ENCODE results near the gene RASGRP3. TPM values are rescaled to one million over a fixed set of nuclear protein-coding genes. Genes with fewer than 3 reads are reported as not detected.

RASGRP3 gene
- total and polyA plus RNA-seq, 9 of the 15 experiments (the other 6 are each of a cell fraction or from before 2014, with no cell fraction given): 0.18 to 1.7 (median 1.2) TPM

GRCh38 chr2:33599175-33599942 lies 122.9 kb downstream of the RASGRP3 start, which contains the start of gene FAM98A (continued):
- TF ChIP-seq PREB (CRISPR knock-in tag; IDR thresholded peaks at IDR 0.05) (no peak), MTF1 (CRISPR knock-in tag; IDR thresholded peaks at IDR 0.05; ENCODE audit: borderline replicate concordance) (no peak), ZNF740 (CRISPR knock-in tag; IDR thresholded peaks at IDR 0.05) (no peak), ZNF740 (tag; IDR thresholded peaks at IDR 0.05) (no peak), YY1 (IDR thresholded peaks at IDR 0.05; ENCODE audit: borderline replicate concordance in 1 of 3, control insufficient read depth in 1 of 3, extremely low read depth in 1 of 3, insufficient read depth in 3 of 3, insufficient read length in 1 of 3, insufficient replicate concordance in 2 of 3, low read depth in 1 of 3, low read length in 2 of 3) (peak in 2 of 3 experiments; percentile 11 to 60), BRF2 (IDR thresholded peaks at IDR 0.05; ENCODE audit: borderline replicate concordance, insufficient read depth, insufficient read length) (no peak), MAFK (IDR thresholded peaks at IDR 0.05; ENCODE audit: low read length) (no peak), MXI1 (IDR thresholded peaks at IDR 0.05; ENCODE audit: low read depth, low read length) (no peak; the same call in 1 of the 2 replicates), CREB3L1 (IDR thresholded peaks at IDR 0.05; ENCODE audit: borderline replicate concordance, low read depth) (peak; percentile 97), SMAD3 (CRISPR knock-in tag; conservative IDR thresholded peaks at IDR 0.05) (no peak), ZBTB17 (CRISPR knock-in tag; IDR thresholded peaks at IDR 0.05) (peak; percentile 58; the same call in 1 of the 2 replicates), ELF2 (CRISPR knock-in tag; IDR thresholded peaks at IDR 0.05) (no peak; the same call in 1 of the 2 replicates), HNRNPK (IDR thresholded peaks at IDR 0.05; ENCODE audit: low read depth, low read length, poor library complexity, severe bottlenecking) (no peak), ZNF584 (CRISPR knock-in tag; IDR thresholded peaks at IDR 0.05; ENCODE audit: low read depth) (no peak), STAT5A (IDR thresholded peaks at IDR 0.05; ENCODE audit: borderline replicate concordance, low read length) (no peak), CTCFL (IDR thresholded peaks at IDR 0.05; ENCODE audit: borderline replicate concordance, insufficient read depth, low read depth, low read length, poor library complexity, severe bottlenecking) (no peak), MLLT1 (IDR thresholded peaks at IDR 0.05) (no peak)

Data from K562 (cell line).